ENCODE data around the gene SMC5. TPM values are rescaled to one million over a fixed set of nuclear protein-coding genes. Genes with fewer than 3 reads are reported as not detected.
"Not testable (repeated sequence)": the region's sequence is repeated elsewhere in the genome, so short reads cannot be mapped to it uniquely, and the experiment has no call there.

The SMC5 gene
- total and polyA plus RNA-seq, 5 experiments from 2014 or later, result 15.2 to 48.3 (median 17.2) TPM

DNA sequence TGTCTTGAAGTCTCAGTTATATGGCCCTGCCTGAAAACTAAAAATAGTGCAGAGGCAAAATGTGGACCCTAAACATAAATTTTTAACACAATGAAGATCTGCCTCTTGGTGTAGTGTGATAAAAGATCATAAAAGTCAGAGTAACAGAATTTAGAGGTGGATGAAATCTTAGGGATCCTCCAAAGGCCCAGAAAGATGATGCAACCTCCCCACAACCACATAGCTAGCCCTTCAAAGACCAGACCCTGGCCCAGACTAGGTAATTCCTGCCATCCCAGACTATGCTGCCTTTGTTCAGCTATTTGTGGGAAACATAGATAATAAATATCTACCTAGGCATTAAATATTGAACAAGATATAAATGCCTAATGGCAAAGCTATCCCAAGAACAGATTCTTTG is 140.4 kb downstream of the SMC5 start:
- POLR2A ChIA-PET, result interaction anchor here (0.7 to 6.0 kb wide), 6 partner anchors 11 to 200 kb away, joined by 3 to 60 read pairs (median 20); partner anchors contain the start of gene KLF9
- Mint-ChIP-seq H3K27me3 (no peaks in the 10 kb centered on the region), H3K36me3 (no peaks in the 10 kb centered on the region), H3K9me3 (no peaks in the 10 kb centered on the region), H3K4me1 (peaks cover 37 to 86% (median 73%) of the 10 kb centered on the region in 4 donors), H3K4me3 (peak overlapping the region in 9 of 10 donors; percentile 1 to 81 (median 58)), H3K27ac (peak overlapping the region; percentile 8 to 93 (median 86))
- DNase-seq, result no peak
- ATAC-seq, result no peak

DNA sequence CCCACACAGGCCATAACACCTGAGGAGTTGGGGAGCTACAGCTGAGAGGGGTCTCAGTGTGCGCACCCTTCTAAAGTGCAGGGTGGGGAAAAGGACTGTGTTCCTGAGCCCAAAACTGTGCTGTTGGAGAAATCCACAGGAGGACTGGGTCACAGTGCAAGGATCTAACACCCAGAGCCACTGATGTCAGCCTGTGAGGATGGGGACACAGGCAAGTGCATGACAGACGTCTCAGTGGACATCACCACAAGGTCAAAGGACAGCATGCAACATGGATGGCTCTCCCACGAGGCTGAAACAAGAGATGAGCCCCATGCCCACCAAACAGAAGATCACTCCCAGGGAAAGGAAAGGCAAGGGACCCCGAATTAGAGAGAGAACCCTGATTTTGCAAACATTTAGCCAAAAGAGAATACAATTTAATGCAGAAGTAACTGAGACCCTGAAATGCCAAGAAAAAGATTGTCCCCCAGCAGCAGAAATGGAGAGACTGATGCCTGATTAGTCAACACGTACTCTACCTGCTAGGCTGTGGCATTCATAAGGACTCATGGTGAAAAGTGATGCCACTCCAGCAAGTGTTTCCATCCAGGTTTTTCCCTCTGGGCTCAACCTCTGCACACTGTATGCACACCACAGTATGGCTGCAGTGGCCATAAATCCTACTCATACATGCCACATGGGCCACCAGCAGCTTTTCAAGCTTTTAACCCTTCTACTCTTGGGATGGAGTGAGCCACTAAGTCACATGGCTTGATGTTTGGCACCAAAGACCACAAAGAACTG is 141.5 kb downstream of the SMC5 start:
- no peak for DNase-seq
- no peak for ATAC-seq
- no peaks in the 10 kb centered on the region for H3K9me3 Mint-ChIP-seq
- no peaks in the 10 kb centered on the region for H3K27me3 Mint-ChIP-seq
- H3K4me1 Mint-ChIP-seq, result peaks cover 42 to 84% (median 72%) of the 10 kb centered on the region in 4 donors
- no peaks in the 10 kb centered on the region for H3K36me3 Mint-ChIP-seq
- POLR2A ChIA-PET, result interaction anchor here (0.6 to 6.0 kb wide), 7 partner anchors 10 to 199 kb away, joined by 3 to 60 read pairs (median 12); partner anchors contain the start of gene KLF9
- H3K4me3 Mint-ChIP-seq, result peak overlapping the region in 6 of 10 donors; percentile 6 to 70 (median 38)
- H3K27ac Mint-ChIP-seq, result peak overlapping the region; percentile 8 to 89 (median 76)

GRCh38 chr9:70401241-70401640 is 142.5 kb downstream of the SMC5 start:
- H3K36me3 Mint-ChIP-seq, H3K27me3 Mint-ChIP-seq, H3K4me3 Mint-ChIP-seq, DNase-seq, H3K9me3 Mint-ChIP-seq, ATAC-seq: not testable (repeated sequence)
- H3K27ac Mint-ChIP-seq, result peak overlapping the region in 4 of 10 donors; percentile 12 to 53 (median 18)
- H3K4me1 Mint-ChIP-seq, result peaks cover 45 to 88% (median 80%) of the 10 kb centered on the region in 4 donors
- POLR2A ChIA-PET, result interaction anchor here (0.7 to 6.0 kb wide), 5 partner anchors 9 to 164 kb away, joined by 3 to 60 read pairs (median 29); no protein-coding TSS in a partner anchor

GRCh38 chr9:70402213-70402612 is 143.4 kb downstream of the SMC5 start:
- POLR2A ChIA-PET, result interaction anchor here (0.7 to 6.0 kb wide), 3 partner anchors 9 to 18 kb away, joined by 4 to 60 read pairs (median 45); no protein-coding TSS in a partner anchor
- ATAC-seq, result no peak
- no peak for DNase-seq

GRCh38 chr9:70403166-70403565 is 144.4 kb downstream of the SMC5 start:
- POLR2A ChIA-PET, result interaction anchor here (6.0 to 6.5 kb wide), 2 partner anchors 9 to 16 kb away, joined by 42 to 45 read pairs; no protein-coding TSS in a partner anchor
- no peak for DNase-seq
- Mint-ChIP-seq H3K36me3 (peaks cover 0 to 4% (median 0%) of the 10 kb centered on the region in 3 donors), H3K4me1 (peaks cover 52 to 90% (median 84%) of the 10 kb centered on the region in 4 donors), H3K4me3 (peak overlapping the region in 2 of 10 donors; percentile 26), H3K27me3 (no peaks in the 10 kb centered on the region), H3K27ac (peak overlapping the region in 8 of 10 donors; percentile 12 to 88 (median 68)), H3K9me3 (no peaks in the 10 kb centered on the region)
- ATAC-seq, result no peak

More at GRCh38 chr9:70402213-70402612, 143.4 kb downstream of the SMC5 start:
- no peaks in the 10 kb centered on the region for H3K36me3 Mint-ChIP-seq
- H3K27me3 Mint-ChIP-seq, result no peaks in the 10 kb centered on the region
- H3K4me3 Mint-ChIP-seq, result peak overlapping the region in 2 of 10 donors; percentile 23 to 25
- peak overlapping the region in 4 of 10 donors; percentile 62 to 82 (median 70) for H3K27ac Mint-ChIP-seq
- H3K9me3 Mint-ChIP-seq, result no peaks in the 10 kb centered on the region
- H3K4me1 Mint-ChIP-seq, result peaks cover 50 to 90% (median 84%) of the 10 kb centered on the region in 4 donors

- Mint-ChIP-seq H3K27ac (peak overlapping the region in 9 of 10 donors; percentile 19 to 88 (median 70)), H3K9me3 (no peaks in the 10 kb centered on the region)
- no peak for DNase-seq
Observed at GRCh38 chr9:70403618-70404025, 144.8 kb downstream of the SMC5 start.

DNA sequence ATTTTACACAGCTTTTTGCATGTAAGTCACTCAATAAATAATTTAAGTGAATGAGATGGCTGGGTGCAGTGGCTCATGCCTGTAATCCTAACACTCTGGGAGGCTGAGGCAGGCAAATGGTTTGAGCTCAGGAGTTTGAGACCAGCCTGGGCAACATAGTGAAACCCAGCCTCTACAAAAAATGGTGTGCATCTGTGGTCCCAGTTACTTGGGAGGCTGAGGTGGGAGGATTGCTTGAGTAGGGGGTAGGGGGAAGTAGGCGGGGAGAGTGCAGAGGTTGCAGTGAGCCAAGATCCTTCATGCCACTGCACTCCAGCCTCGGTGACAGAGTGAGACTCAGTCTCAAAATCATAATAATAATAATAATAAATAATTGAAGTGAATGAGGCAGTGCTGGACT is 145.5 kb downstream of the SMC5 start:
- no peak for DNase-seq
- Mint-ChIP-seq H3K27ac (peak overlapping the region in 5 of 10 donors; percentile 32 to 79 (median 70)), H3K36me3 (peaks cover 0 to 4% (median 0%) of the 10 kb centered on the region in 3 donors), H3K4me3 (peak overlapping the region in 4 of 10 donors; percentile 1 to 54 (median 24)), H3K27me3 (no peaks in the 10 kb centered on the region), H3K9me3 (no peaks in the 10 kb centered on the region), H3K4me1 (peaks cover 53 to 86% (median 79%) of the 10 kb centered on the region in 4 donors)
- POLR2A ChIA-PET, result interaction anchor here (0.7 to 6.5 kb wide), 4 partner anchors 8 to 17 kb away, joined by 3 to 42 read pairs (median 6); no protein-coding TSS in a partner anchor
- no peak for ATAC-seq

More at GRCh38 chr9:70403618-70404025, 144.8 kb downstream of the SMC5 start:
- H3K4me1 Mint-ChIP-seq, result peaks cover 54 to 90% (median 84%) of the 10 kb centered on the region in 4 donors
- no peak for ATAC-seq
- peak overlapping the region in 3 of 10 donors; percentile 18 to 30 (median 26) for H3K4me3 Mint-ChIP-seq
- H3K36me3 Mint-ChIP-seq, result peaks cover 0 to 4% (median 0%) of the 10 kb centered on the region in 3 donors
- POLR2A ChIA-PET, result interaction anchor here (0.7 to 6.5 kb wide), 5 partner anchors 9 to 18 kb away, joined by 3 to 45 read pairs (median 7); no protein-coding TSS in a partner anchor
- no peaks in the 10 kb centered on the region for H3K27me3 Mint-ChIP-seq

Other genes with a start within 250 kb of the SMC5 start
- gene MAMDC2, start 215.1 kb upstream of the SMC5 start, total RNA-seq, result not detected
- under 1 TPM in 1 of 3 donors, not detected in 2; 0.19 TPM for gene MAMDC2, start 215.1 kb upstream of the SMC5 start, polyA plus RNA-seq
- 10 to 100 TPM; 29.6 TPM for gene KLF9, start 155.7 kb downstream of the SMC5 start, total RNA-seq
- gene KLF9, start 155.7 kb downstream of the SMC5 start, polyA plus RNA-seq, result 1 to 10 TPM; 2.6 to 4.0 (median 3.2) TPM